Measurements from ENCODE around the gene DMKN. TPM values are rescaled to one million over a fixed set of nuclear protein-coding genes. Genes with fewer than 3 reads are reported as not detected.

The DMKN gene
- total and polyA plus RNA-seq, 4 donors = 1.4 to 9.4 (median 2.4) TPM

- WGBS = 97% methylated on average over 15 of the region's 15 CpGs
- H3K27ac ChIP-seq (ENCODE audit: low read depth in 1 of 2, low read length in 2 of 2) = no peak overlapping the region
- H3K36me3 ChIP-seq (ENCODE audit: control insufficient read depth in 4 of 4, insufficient read depth in 3 of 4, low read depth in 1 of 4, low read length in 3 of 4) = no peaks in the 10 kb centered on the region
- peaks cover 0 to 20% (median 14%) of the 10 kb centered on the region in 4 donors for H3K4me1 ChIP-seq (ENCODE audit: control insufficient read depth in 4 of 4, insufficient read depth in 4 of 4, low read length in 3 of 4)
- no peak overlapping the region for H3K9ac ChIP-seq (ENCODE audit: low read depth in 1 of 2, low read length in 2 of 2)
- TF ChIP-seq RXRA (IDR thresholded peaks at IDR 0.05) (no peak), FOXA2 (IDR thresholded peaks at IDR 0.05) (no peak)
- H3K4me3 ChIP-seq (ENCODE audit: low read depth in 1 of 3, low read length in 3 of 3) = no peak overlapping the region
- no peaks in the 10 kb centered on the region for H3K9me3 ChIP-seq (ENCODE audit: control insufficient read depth in 4 of 4, low read length in 3 of 4)
- DNase-seq (ENCODE audit: low spot score) = no peak
- no peaks in the 10 kb centered on the region for H3K27me3 ChIP-seq (ENCODE audit: control insufficient read depth in 4 of 4, insufficient read depth in 4 of 4, low read length in 3 of 4)
Measured at GRCh38 chr19:35543280-35544109, 30.0 kb upstream of the DMKN start.

DNA sequence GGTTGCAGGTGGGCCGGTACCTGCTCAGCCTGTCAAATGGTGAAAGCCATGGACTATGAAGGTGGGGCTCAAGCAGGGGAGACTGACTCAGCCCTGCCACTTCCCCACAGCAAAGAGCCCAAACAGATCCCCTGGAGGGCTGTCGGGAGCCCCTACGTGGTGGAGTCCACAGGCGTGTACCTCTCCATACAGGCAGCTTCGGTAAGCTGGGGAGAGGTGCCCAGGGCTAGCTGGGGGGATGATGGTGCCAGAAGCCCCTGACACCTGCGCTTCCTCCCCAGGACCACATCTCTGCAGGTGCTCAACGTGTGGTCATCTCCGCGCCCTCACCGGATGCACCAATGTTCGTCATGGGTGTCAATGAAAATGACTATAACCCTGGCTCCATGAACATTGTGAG lies 28.8 kb upstream of the DMKN start:
- H3K4me1 ChIP-seq (ENCODE audit: control insufficient read depth in 4 of 4, insufficient read depth in 4 of 4, low read length in 3 of 4) = peaks cover 0 to 20% (median 14%) of the 10 kb centered on the region in 4 donors
- H3K9me3 ChIP-seq (ENCODE audit: control insufficient read depth in 4 of 4, low read length in 3 of 4) = no peaks in the 10 kb centered on the region
- no peak overlapping the region for H3K9ac ChIP-seq (ENCODE audit: low read depth in 1 of 2, low read length in 2 of 2)
- no peak overlapping the region for H3K27ac ChIP-seq (ENCODE audit: low read depth in 1 of 2, low read length in 2 of 2)
- H3K27me3 ChIP-seq (ENCODE audit: control insufficient read depth in 4 of 4, insufficient read depth in 4 of 4, low read length in 3 of 4) = no peaks in the 10 kb centered on the region
- TF ChIP-seq NR2F2 (IDR thresholded peaks at IDR 0.05) (no peak), HNF4A (conservative IDR thresholded peaks at IDR 0.05) (no peak), GABPA (IDR thresholded peaks at IDR 0.05 in 1 of 2, conservative IDR thresholded peaks at IDR 0.05 in 1 of 2) (no peak), RXRA (IDR thresholded peaks at IDR 0.05) (no peak), JUND (IDR thresholded peaks at IDR 0.05) (no peak), FOXA1 (IDR thresholded peaks at IDR 0.05) (no peak)
- WGBS = 96% methylated on average over 11 of the region's 11 CpGs
- DNase-seq (ENCODE audit: low spot score) = no peak
- no peaks in the 10 kb centered on the region for H3K36me3 ChIP-seq (ENCODE audit: control insufficient read depth in 4 of 4, insufficient read depth in 3 of 4, low read depth in 1 of 4, low read length in 3 of 4)
- no peak overlapping the region for H3K4me3 ChIP-seq (ENCODE audit: low read depth in 1 of 3, low read length in 3 of 3)

DNA sequence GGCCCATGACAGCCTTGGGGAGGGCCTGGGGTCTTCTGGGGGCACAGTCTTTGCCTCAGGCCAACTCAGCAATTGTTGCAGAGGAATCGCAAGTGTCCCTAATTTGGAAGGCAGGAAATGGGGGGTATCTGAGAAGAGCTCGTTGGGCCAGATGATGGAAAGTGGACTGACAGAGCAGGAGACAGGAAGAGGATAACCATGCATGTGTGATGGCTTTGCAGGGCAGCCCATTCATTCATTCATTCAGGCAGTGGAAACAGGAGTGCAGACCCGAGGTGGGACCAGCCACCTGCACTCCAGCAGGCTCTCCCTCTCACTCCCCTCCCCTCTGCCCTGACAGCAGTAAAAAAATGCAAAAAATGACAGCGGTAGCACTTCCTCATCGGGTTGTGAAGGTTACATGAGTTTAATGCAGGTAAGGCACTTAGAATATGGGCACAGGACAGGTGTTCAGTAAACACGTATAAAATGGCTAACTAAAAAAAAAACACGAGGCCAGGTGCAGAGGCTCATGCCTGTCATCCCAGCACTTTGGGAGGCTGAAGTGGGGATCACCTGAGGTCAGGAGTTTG lies 27.0 kb upstream of the DMKN start:
- H3K27me3 ChIP-seq (ENCODE audit: control insufficient read depth in 4 of 4, insufficient read depth in 4 of 4, low read length in 3 of 4) = no peaks in the 10 kb centered on the region
- no peak overlapping the region for H3K9ac ChIP-seq (ENCODE audit: low read depth in 1 of 2, low read length in 2 of 2)
- DNase-seq (ENCODE audit: low spot score) = no peak
- 77% methylated on average over 7 of the region's 7 CpGs for WGBS
- no peak overlapping the region for H3K4me3 ChIP-seq (ENCODE audit: low read depth in 1 of 3, low read length in 3 of 3)
- no peak for TF ChIP-seq GABPA (IDR thresholded peaks at IDR 0.05 in 1 of 2, conservative IDR thresholded peaks at IDR 0.05 in 1 of 2)
- H3K4me1 ChIP-seq (ENCODE audit: control insufficient read depth in 4 of 4, insufficient read depth in 4 of 4, low read length in 3 of 4) = peaks cover 0 to 11% (median 5%) of the 10 kb centered on the region in 4 donors
- H3K36me3 ChIP-seq (ENCODE audit: control insufficient read depth in 4 of 4, insufficient read depth in 3 of 4, low read depth in 1 of 4, low read length in 3 of 4) = no peaks in the 10 kb centered on the region
- no peak overlapping the region for H3K27ac ChIP-seq (ENCODE audit: low read depth in 1 of 2, low read length in 2 of 2)
- H3K9me3 ChIP-seq (ENCODE audit: control insufficient read depth in 4 of 4, low read length in 3 of 4) = no peaks in the 10 kb centered on the region

GRCh38 chr19:35539850-35540249 lies 26.4 kb upstream of the DMKN start:
- no peaks in the 10 kb centered on the region for H3K27me3 ChIP-seq (ENCODE audit: control insufficient read depth in 4 of 4, insufficient read depth in 4 of 4, low read length in 3 of 4)
- TF ChIP-seq HNF4A (conservative IDR thresholded peaks at IDR 0.05) (no peak), HNF4G (IDR thresholded peaks at IDR 0.05) (no peak), RAD21 (IDR thresholded peaks at IDR 0.05) (no peak), NR2F2 (IDR thresholded peaks at IDR 0.05) (no peak), TAF1 (conservative IDR thresholded peaks at IDR 0.05) (no peak), FOXA1 (IDR thresholded peaks at IDR 0.05) (no peak), SP1 (IDR thresholded peaks at IDR 0.05) (no peak)
- TF ChIP-seq, protein P1, sequence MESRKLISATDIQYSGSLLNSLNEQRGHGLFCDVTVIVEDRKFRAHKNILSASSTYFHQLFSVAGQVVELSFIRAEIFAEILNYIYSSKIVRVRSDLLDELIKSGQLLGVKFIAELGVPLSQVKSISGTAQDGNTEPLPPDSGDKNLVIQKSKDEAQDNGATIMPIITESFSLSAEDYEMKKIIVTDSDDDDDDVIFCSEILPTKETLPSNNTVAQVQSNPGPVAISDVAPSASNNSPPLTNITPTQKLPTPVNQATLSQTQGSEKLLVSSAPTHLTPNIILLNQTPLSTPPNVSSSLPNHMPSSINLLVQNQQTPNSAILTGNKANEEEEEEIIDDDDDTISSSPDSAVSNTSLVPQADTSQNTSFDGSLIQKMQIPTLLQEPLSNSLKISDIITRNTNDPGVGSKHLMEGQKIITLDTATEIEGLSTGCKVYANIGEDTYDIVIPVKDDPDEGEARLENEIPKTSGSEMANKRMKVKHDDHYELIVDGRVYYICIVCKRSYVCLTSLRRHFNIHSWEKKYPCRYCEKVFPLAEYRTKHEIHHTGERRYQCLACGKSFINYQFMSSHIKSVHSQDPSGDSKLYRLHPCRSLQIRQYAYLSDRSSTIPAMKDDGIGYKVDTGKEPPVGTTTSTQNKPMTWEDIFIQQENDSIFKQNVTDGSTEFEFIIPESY (IDR thresholded peaks at IDR 0.05) = no peak
- no peak overlapping the region for H3K4me3 ChIP-seq (ENCODE audit: low read depth in 1 of 3, low read length in 3 of 3)
- H3K27ac ChIP-seq (ENCODE audit: low read depth in 1 of 2, low read length in 2 of 2) = no peak overlapping the region
- H3K36me3 ChIP-seq (ENCODE audit: control insufficient read depth in 4 of 4, insufficient read depth in 3 of 4, low read depth in 1 of 4, low read length in 3 of 4) = no peaks in the 10 kb centered on the region
- H3K9ac ChIP-seq (ENCODE audit: low read depth in 1 of 2, low read length in 2 of 2) = no peak overlapping the region
- WGBS = 81% methylated on average over 12 of the region's 12 CpGs
- H3K9me3 ChIP-seq (ENCODE audit: control insufficient read depth in 4 of 4, low read length in 3 of 4) = no peaks in the 10 kb centered on the region
- peaks cover 0 to 7% (median 4%) of the 10 kb centered on the region in 4 donors for H3K4me1 ChIP-seq (ENCODE audit: control insufficient read depth in 4 of 4, insufficient read depth in 4 of 4, low read length in 3 of 4)
- no peak for DNase-seq (ENCODE audit: low spot score)
